Measurements from ENCODE around the gene HSF2BP.

The HSF2BP gene

DNA sequence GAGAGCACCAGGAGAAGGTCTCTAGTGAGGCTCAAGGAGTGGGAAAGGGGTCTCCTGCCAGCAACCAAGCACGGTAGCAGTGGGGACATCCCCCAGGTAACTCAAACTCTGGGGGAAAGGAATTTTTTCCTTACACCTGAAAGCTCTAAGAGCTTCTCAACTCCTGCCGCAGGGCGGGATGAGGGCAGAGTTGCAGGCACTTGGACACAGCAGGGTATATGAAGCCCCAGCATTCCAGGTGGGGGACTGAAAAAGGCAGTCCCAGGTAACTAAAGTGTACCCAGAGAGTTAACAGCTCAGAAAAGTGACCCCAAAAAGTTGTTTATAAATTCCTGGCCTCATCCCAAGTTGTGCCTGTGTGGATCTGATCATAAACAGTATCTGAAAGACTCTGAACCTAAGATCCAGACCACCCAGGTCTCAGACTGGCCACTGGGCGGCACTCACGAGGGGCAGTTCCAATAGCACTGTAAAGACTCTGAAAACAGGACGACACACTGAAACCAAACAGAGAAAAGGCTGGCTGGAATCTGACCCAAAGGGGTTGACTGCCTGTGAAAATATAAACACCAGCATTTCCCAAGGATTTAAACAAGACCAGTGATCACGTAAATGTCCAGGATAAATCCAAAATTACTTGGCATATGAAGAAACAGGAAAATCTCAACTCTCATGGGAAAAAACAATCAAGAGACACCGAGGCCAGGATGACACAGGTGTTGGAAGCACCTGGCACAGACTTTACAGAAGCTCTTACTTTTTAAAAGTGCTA, 47.5 kb downstream of the HSF2BP start:
- no peak overlapping the region for H2BK15ac ChIP-seq (replicated peaks; ENCODE audit: low read depth)
- no peak overlapping the region for H3K18ac ChIP-seq (ENCODE audit: low read length)
- H3K4me1 ChIP-seq (ENCODE audit: control insufficient read depth, low read depth, low read length), result no peaks in the 10 kb centered on the region
- no peak overlapping the region for H4K5ac ChIP-seq (ENCODE audit: low read length)
- H3K27ac ChIP-seq (ENCODE audit: low read depth, low read length), result no peak overlapping the region
- H3K56ac ChIP-seq (ENCODE audit: low read length), result no peak overlapping the region
- no peak overlapping the region for H3K4me2 ChIP-seq (ENCODE audit: low read length)
- H3K27me3 ChIP-seq (ENCODE audit: insufficient read depth, low read length, poor library complexity), result no peaks in the 10 kb centered on the region
- peak; percentile 73 for DNase-seq
- H3K4me3 ChIP-seq (ENCODE audit: low read length), result no peak overlapping the region
- no peak overlapping the region for H3K9ac ChIP-seq (ENCODE audit: low read length)
- no peaks in the 10 kb centered on the region for H3K79me2 ChIP-seq (ENCODE audit: control insufficient read depth, insufficient read depth, low read length)
- no peak overlapping the region for H2BK120ac ChIP-seq (ENCODE audit: low read depth, low read length)
- no peak overlapping the region for H2AK5ac ChIP-seq (ENCODE audit: low read length)
- no peak overlapping the region for H2BK5ac ChIP-seq (ENCODE audit: low read length)
- no CpG with 5 or more reads among the region's 8 CpGs for WGBS (ENCODE audit: extremely low coverage, insufficient coverage, low lambda C conversion rate)
- H3K36me3 ChIP-seq (ENCODE audit: control insufficient read depth, insufficient read depth, low read length), result no peaks in the 10 kb centered on the region
- no peaks in the 10 kb centered on the region for H3K79me1 ChIP-seq (ENCODE audit: low read length)
- no peak overlapping the region for H3K23ac ChIP-seq (ENCODE audit: low read length)
- no peak overlapping the region for H4K8ac ChIP-seq (ENCODE audit: low read depth, low read length)
- H3K4ac ChIP-seq (ENCODE audit: low read depth, low read length), result peak overlapping the region; percentile 46

DNA sequence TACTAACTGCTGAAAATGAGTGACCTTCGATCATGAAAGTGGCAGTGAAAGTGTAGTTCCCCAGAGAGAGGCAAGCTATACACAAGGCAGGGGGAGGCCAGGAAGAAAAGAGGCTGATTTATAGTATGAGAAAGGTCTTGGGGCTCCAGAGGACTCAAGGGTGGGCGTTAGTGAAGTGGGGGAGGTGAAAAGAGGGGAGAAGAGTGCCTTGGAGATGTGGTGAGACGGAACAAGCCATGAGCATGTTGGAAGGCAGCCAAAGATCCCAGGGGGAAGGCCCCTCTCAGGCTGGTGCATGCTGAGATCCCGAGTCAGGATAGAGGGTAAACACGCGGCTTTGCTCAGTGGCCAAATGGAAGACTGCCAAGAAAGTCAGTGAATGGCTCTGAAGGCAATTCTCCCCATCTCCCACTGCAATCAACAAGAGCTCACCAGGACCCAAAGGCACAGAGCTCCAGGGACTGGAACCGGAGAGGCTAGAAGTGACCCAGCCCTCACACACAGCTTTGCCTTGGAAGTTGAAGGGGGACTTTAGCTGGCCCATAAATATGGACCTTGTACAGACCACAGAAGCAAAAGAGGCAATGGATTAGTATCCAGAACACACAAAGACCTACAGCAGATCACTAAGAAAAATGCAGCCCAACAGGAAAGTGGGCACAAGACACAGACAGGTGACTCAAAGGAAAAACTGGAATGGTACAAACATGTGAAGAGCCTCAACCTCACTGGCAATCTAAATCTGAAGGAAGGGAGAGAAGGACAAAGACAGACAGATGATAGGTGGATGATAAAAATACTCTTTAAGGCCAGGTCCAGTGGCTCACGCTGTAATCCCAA, 49.6 kb downstream of the HSF2BP start:
- H3K27me3 ChIP-seq (ENCODE audit: insufficient read depth, low read length, poor library complexity), result no peaks in the 10 kb centered on the region
- no peak overlapping the region for H4K8ac ChIP-seq (ENCODE audit: low read depth, low read length)
- H3K56ac ChIP-seq (ENCODE audit: low read length), result no peak overlapping the region
- no peak overlapping the region for H2BK15ac ChIP-seq (replicated peaks; ENCODE audit: low read depth)
- H3K36me3 ChIP-seq (ENCODE audit: control insufficient read depth, insufficient read depth, low read length), result no peaks in the 10 kb centered on the region
- no peak overlapping the region for H3K9ac ChIP-seq (ENCODE audit: low read length)
- H3K27ac ChIP-seq (ENCODE audit: low read depth, low read length), result no peak overlapping the region
- H3K4me1 ChIP-seq (ENCODE audit: control insufficient read depth, low read depth, low read length), result no peaks in the 10 kb centered on the region
- no peak overlapping the region for H2BK5ac ChIP-seq (ENCODE audit: low read length)
- no CpG with 5 or more reads among the region's 8 CpGs for WGBS (ENCODE audit: extremely low coverage, insufficient coverage, low lambda C conversion rate)
- H3K4me3 ChIP-seq (ENCODE audit: low read length), result no peak overlapping the region
- no peak overlapping the region for H2BK120ac ChIP-seq (ENCODE audit: low read depth, low read length)
- no peak overlapping the region for H2AK5ac ChIP-seq (ENCODE audit: low read length)
- no peak overlapping the region for H3K4ac ChIP-seq (ENCODE audit: low read depth, low read length)
- no peak for DNase-seq
- no peaks in the 10 kb centered on the region for H3K79me2 ChIP-seq (ENCODE audit: control insufficient read depth, insufficient read depth, low read length)
- H3K18ac ChIP-seq (ENCODE audit: low read length), result no peak overlapping the region
- H4K5ac ChIP-seq (ENCODE audit: low read length), result no peak overlapping the region
- H3K23ac ChIP-seq (ENCODE audit: low read length), result no peak overlapping the region
- H3K79me1 ChIP-seq (ENCODE audit: low read length), result no peaks in the 10 kb centered on the region
- H3K4me2 ChIP-seq (ENCODE audit: low read length), result no peak overlapping the region

DNA sequence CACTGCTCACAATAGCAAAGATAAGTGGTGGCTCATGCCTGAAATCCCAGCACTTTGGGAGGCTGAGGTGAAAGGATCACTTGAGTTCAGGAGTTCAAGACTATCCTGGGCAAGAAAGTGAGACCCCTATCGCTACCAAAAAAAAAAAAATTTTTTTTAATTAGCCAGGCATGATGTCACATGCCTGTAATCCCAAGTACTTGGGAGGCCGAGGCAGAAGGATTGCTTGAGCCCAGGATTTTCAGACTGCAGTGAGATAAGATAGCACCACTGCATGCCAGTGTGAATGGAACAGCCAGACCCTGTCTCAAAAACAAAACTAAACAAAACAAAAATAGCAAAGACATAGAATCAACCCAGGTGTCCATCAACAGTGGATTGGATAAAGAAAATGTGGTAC, 50.6 kb downstream of the HSF2BP start:
- no peak overlapping the region for H3K9ac ChIP-seq (ENCODE audit: low read length)
- H3K79me2 ChIP-seq (ENCODE audit: control insufficient read depth, insufficient read depth, low read length), result no peaks in the 10 kb centered on the region
- no CpG with 5 or more reads among the region's 2 CpGs for WGBS (ENCODE audit: extremely low coverage, insufficient coverage, low lambda C conversion rate)
- no peak for DNase-seq
- H3K56ac ChIP-seq (ENCODE audit: low read length), result no peak overlapping the region
- no peak overlapping the region for H4K5ac ChIP-seq (ENCODE audit: low read length)
- no peak overlapping the region for H2BK120ac ChIP-seq (ENCODE audit: low read depth, low read length)
- H3K79me1 ChIP-seq (ENCODE audit: low read length), result no peaks in the 10 kb centered on the region
- H3K23ac ChIP-seq (ENCODE audit: low read length), result no peak overlapping the region
- no peak overlapping the region for H3K4me3 ChIP-seq (ENCODE audit: low read length)
- H3K4me2 ChIP-seq (ENCODE audit: low read length), result no peak overlapping the region
- H3K27me3 ChIP-seq (ENCODE audit: insufficient read depth, low read length, poor library complexity), result no peaks in the 10 kb centered on the region
- no peak overlapping the region for H2BK15ac ChIP-seq (replicated peaks; ENCODE audit: low read depth)
- no peak overlapping the region for H2BK5ac ChIP-seq (ENCODE audit: low read length)
- no peak overlapping the region for H3K18ac ChIP-seq (ENCODE audit: low read length)
- H3K4me1 ChIP-seq (ENCODE audit: control insufficient read depth, low read depth, low read length), result no peaks in the 10 kb centered on the region
- no peak overlapping the region for H2AK5ac ChIP-seq (ENCODE audit: low read length)
- H3K27ac ChIP-seq (ENCODE audit: low read depth, low read length), result no peak overlapping the region
- H3K4ac ChIP-seq (ENCODE audit: low read depth, low read length), result no peak overlapping the region
- H4K8ac ChIP-seq (ENCODE audit: low read depth, low read length), result no peak overlapping the region
- no peaks in the 10 kb centered on the region for H3K36me3 ChIP-seq (ENCODE audit: control insufficient read depth, insufficient read depth, low read length)

DNA sequence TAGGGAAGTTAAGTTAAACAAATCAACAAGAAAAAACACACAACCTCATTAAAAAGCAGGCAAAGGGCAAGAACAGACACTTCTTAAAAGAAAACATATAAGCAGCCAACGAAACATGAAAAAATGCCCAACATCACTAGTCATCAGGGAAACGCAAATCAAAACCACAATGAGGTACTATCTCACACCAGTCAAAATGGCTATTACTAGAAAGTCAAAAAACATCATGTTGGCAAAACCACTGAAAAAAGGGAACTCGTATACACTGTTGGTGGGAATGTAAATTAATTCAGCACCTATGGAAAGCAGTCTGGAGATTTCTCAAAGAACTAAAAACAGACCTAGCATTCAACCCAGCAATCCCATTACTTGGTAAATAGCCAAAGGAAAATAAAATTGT, 51.1 kb downstream of the HSF2BP start:
- Histone ChIP-seq H3K9ac (ENCODE audit: low read length) (no peak overlapping the region), H3K4me2 (ENCODE audit: low read length) (no peak overlapping the region), H3K4me1 (ENCODE audit: control insufficient read depth, low read depth, low read length) (no peaks in the 10 kb centered on the region), H3K4ac (ENCODE audit: low read depth, low read length) (no peak overlapping the region), H3K23ac (ENCODE audit: low read length) (no peak overlapping the region), H3K36me3 (ENCODE audit: control insufficient read depth, insufficient read depth, low read length) (no peaks in the 10 kb centered on the region), H2BK5ac (ENCODE audit: low read length) (no peak overlapping the region), H2BK120ac (ENCODE audit: low read depth, low read length) (no peak overlapping the region), H3K79me1 (ENCODE audit: low read length) (no peaks in the 10 kb centered on the region), H3K27ac (ENCODE audit: low read depth, low read length) (no peak overlapping the region), H3K18ac (ENCODE audit: low read length) (no peak overlapping the region), H3K56ac (ENCODE audit: low read length) (no peak overlapping the region), H2BK15ac (replicated peaks; ENCODE audit: low read depth) (no peak overlapping the region), H3K27me3 (ENCODE audit: insufficient read depth, low read length, poor library complexity) (no peaks in the 10 kb centered on the region), H3K79me2 (ENCODE audit: control insufficient read depth, insufficient read depth, low read length) (no peaks in the 10 kb centered on the region), H3K4me3 (ENCODE audit: low read length) (no peak overlapping the region), H2AK5ac (ENCODE audit: low read length) (no peak overlapping the region), H4K5ac (ENCODE audit: low read length) (no peak overlapping the region), H4K8ac (ENCODE audit: low read depth, low read length) (no peak overlapping the region)
- DNase-seq, result no peak
- no CpG with 5 or more reads among the region's 3 CpGs for WGBS (ENCODE audit: extremely low coverage, insufficient coverage, low lambda C conversion rate)

DNA sequence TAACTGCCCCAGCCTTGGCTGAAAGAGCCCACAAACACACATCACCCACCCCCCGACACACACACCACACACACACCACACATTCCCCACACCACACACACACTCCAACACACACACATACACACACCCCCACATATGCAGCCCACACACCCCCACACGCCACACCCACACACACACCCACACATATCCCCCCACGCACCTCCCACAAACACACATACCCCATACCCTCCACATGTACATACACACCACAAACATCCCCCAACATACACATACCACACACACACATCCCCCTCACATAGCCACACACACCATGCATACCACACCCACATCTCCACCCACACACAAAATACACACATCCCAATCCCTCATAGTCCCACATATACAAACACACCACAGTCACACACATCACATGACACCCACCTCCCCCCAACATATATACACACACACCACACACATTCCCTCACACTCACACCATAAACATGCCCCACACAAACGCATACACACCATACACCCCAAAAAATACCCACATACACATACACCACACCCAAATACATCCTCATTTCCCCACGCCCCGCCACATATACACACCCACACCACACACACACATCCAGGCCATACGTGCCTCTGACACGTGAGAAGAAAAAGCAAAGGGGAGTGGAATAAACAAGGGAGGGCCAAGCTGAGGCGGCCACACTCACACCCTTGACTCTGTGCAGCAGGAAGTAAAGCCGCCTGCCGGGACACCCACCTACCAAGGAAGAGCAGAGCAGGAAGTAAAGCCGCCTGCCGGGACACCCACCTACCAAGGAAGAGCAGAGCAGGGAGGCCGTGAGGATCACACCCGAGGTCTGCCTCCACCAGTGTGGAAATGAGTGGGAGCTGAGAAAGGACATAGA, 53.7 kb downstream of the HSF2BP start:
- Histone ChIP-seq H3K56ac (ENCODE audit: low read length) (no peak overlapping the region), H4K8ac (ENCODE audit: low read depth, low read length) (no peak overlapping the region), H2AK5ac (ENCODE audit: low read length) (no peak overlapping the region), H3K4me2 (ENCODE audit: low read length) (no peak overlapping the region), H2BK15ac (replicated peaks; ENCODE audit: low read depth) (no peak overlapping the region), H3K79me2 (ENCODE audit: control insufficient read depth, insufficient read depth, low read length) (no peaks in the 10 kb centered on the region), H2BK5ac (ENCODE audit: low read length) (no peak overlapping the region), H3K9ac (ENCODE audit: low read length) (no peak overlapping the region), H2BK120ac (ENCODE audit: low read depth, low read length) (no peak overlapping the region), H3K23ac (ENCODE audit: low read length) (no peak overlapping the region), H3K4me3 (ENCODE audit: low read length) (no peak overlapping the region), H3K36me3 (ENCODE audit: control insufficient read depth, insufficient read depth, low read length) (no peaks in the 10 kb centered on the region), H3K79me1 (ENCODE audit: low read length) (no peaks in the 10 kb centered on the region), H3K27me3 (ENCODE audit: insufficient read depth, low read length, poor library complexity) (no peaks in the 10 kb centered on the region), H3K4ac (ENCODE audit: low read depth, low read length) (no peak overlapping the region), H4K5ac (ENCODE audit: low read length) (no peak overlapping the region), H3K27ac (ENCODE audit: low read depth, low read length) (no peak overlapping the region), H3K18ac (ENCODE audit: low read length) (no peak overlapping the region), H3K4me1 (ENCODE audit: control insufficient read depth, low read depth, low read length) (no peaks in the 10 kb centered on the region)
- no peak for DNase-seq
- WGBS (ENCODE audit: extremely low coverage, insufficient coverage, low lambda C conversion rate), result 100% methylated on average over 5 of the region's 15 CpGs

All from mesendoderm (in vitro differentiated cells).